ENCODE results near the gene CCDC152. TPM values are rescaled to one million over a fixed set of nuclear protein-coding genes. Genes with fewer than 3 reads are reported as not detected.

CCDC152 gene
- polyA plus RNA-seq, 1 experiment: 0.91 TPM

GRCh38 chr5:42750507-42750906 is 6.1 kb upstream of the CCDC152 start:
- DNase-seq (ENCODE audit: low read depth): no peak
- TF ChIP-seq CTCF (IDR thresholded peaks at IDR 0.05; ENCODE audit: insufficient read depth, low read depth, low read length): no peak
- H3K4me3 ChIP-seq (ENCODE audit: low read depth, low read length): no peak overlapping the region
- H3K27me3 ChIP-seq (ENCODE audit: control insufficient read depth, insufficient read depth, low read length): no peaks in the 10 kb centered on the region
- H3K36me3 ChIP-seq (ENCODE audit: control insufficient read depth, insufficient read depth, low read length): no peaks in the 10 kb centered on the region
- ChIA-PET CTCF (no interaction called here), POLR2A (no interaction called here)

GRCh38 chr5:42751044-42751443 is 5.6 kb upstream of the CCDC152 start:
- no peaks in the 10 kb centered on the region for H3K27me3 ChIP-seq (ENCODE audit: control insufficient read depth, insufficient read depth, low read length)
- ChIA-PET POLR2A (no interaction called here), CTCF (interaction anchor here (1.0 to 1.2 kb wide), 2 partner anchors 9 to 16 kb away, joined by 3 to 4 read pairs; no protein-coding TSS in a partner anchor)
- DNase-seq (ENCODE audit: low read depth): no peak
- no peak for TF ChIP-seq CTCF (IDR thresholded peaks at IDR 0.05; ENCODE audit: insufficient read depth, low read depth, low read length)
- H3K4me3 ChIP-seq (ENCODE audit: low read depth, low read length): no peak overlapping the region
- H3K36me3 ChIP-seq (ENCODE audit: control insufficient read depth, insufficient read depth, low read length): no peaks in the 10 kb centered on the region

DNA sequence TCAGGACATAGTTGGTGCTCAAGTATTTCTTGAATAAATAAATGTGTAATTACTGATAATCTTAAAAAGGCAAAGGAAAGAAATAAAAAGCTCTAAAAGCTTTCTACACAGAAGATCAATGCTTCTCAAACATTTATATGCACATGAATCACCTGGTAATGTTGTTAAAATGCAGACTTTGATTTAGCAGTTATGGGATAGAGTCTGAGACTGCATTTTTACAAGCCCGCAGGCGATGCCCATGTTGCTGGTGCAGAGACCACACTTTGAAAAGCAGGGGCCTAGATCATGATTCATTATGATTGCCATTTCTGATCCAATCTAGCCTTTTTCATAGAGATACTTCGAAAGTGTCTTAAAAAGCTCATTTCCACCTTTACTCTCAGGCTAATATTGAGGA is 3.5 kb upstream of the CCDC152 start:
- no peak for DNase-seq (ENCODE audit: low read depth)
- ChIA-PET POLR2A (no interaction called here), CTCF (interaction anchor here (1.2 kb wide), 1 partner anchor 136 kb away, joined by 3 read pairs; no protein-coding TSS in a partner anchor)
- Histone ChIP-seq H3K27me3 (ENCODE audit: control insufficient read depth, insufficient read depth, low read length) (no peaks in the 10 kb centered on the region), H3K36me3 (ENCODE audit: control insufficient read depth, insufficient read depth, low read length) (no peaks in the 10 kb centered on the region), H3K4me3 (ENCODE audit: low read depth, low read length) (no peak overlapping the region)
- no peak for TF ChIP-seq CTCF (IDR thresholded peaks at IDR 0.05; ENCODE audit: insufficient read depth, low read depth, low read length)

DNA sequence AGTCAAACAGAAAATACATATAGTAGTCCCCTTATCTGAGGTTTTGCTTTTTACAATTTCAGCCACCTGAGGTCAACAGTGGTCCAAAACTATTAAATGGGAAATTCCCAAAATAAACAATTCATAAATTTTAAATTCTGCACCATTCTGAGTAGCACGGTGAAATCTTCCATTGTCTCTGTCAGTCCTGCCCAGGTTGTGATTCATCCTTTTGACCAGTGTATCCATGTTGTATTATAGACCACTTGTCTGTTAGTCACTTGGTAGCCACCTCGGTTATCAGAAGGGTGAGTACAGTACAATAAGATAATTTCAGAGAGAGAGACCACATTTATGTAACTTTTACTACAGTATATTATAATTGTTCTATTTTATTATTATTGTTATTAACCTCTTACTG is 2.8 kb downstream of the CCDC152 start:
- CTCF ChIA-PET: no interaction called here
- no peaks in the 10 kb centered on the region for H3K36me3 ChIP-seq (ENCODE audit: control insufficient read depth, insufficient read depth, low read length)
- TF ChIP-seq CTCF (IDR thresholded peaks at IDR 0.05; ENCODE audit: insufficient read depth, low read depth, low read length): no peak
- POLR2A ChIA-PET: no interaction called here
- no peak for DNase-seq (ENCODE audit: low read depth)
- no peaks in the 10 kb centered on the region for H3K27me3 ChIP-seq (ENCODE audit: control insufficient read depth, insufficient read depth, low read length)
- H3K4me3 ChIP-seq (ENCODE audit: low read depth, low read length): no peak overlapping the region

GRCh38 chr5:42760426-42760825 is 3.8 kb downstream of the CCDC152 start:
- Histone ChIP-seq H3K4me3 (ENCODE audit: low read depth, low read length) (no peak overlapping the region), H3K36me3 (ENCODE audit: control insufficient read depth, insufficient read depth, low read length) (no peaks in the 10 kb centered on the region), H3K27me3 (ENCODE audit: control insufficient read depth, insufficient read depth, low read length) (no peaks in the 10 kb centered on the region)
- TF ChIP-seq CTCF (IDR thresholded peaks at IDR 0.05; ENCODE audit: insufficient read depth, low read depth, low read length): no peak
- POLR2A ChIA-PET: no interaction called here
- DNase-seq (ENCODE audit: low read depth): no peak
- CTCF ChIA-PET: interaction anchor here (0.6 kb wide), 1 partner anchor 80 kb away, joined by 3 read pairs; no protein-coding TSS in a partner anchor

Data from BJ (cell line).